Dermis microvascular lymphatic vessel endothelial cell (primary cell): Measurements from ENCODE around the gene RAVER1. TPM values are rescaled to one million over a fixed set of nuclear protein-coding genes. Genes with fewer than 3 reads are reported as not detected.

Source experiments
- DNase-seq, 2 donors: peaks; one replicate each; pipeline versions ENCODE4 v3.0.0 to v3.0.0-alpha.2; 2010; ENCODE audit warnings: low read depth in 2 of 2
- total RNA-seq: library from RNA; depleted of rRNA; stranded (reverse); fragments of >200 nt; gene quantifications from 2 replicates; pipeline ENCODE4 v1.2.1, GENCODE V29; 2014

The RAVER1 gene
- total RNA-seq, 1 donor from 2014 or later, result 5.4 TPM

GRCh38 chr19:10317857-10318462 lies 15.4 kb downstream of the RAVER1 start:
- no peak for DNase-seq

- DNase-seq, result no peak
Observed at GRCh38 chr19:10317045-10317856, 16.1 kb downstream of the RAVER1 start.

- no peak for DNase-seq
Observed at GRCh38 chr19:10316229-10317044, 16.9 kb downstream of the RAVER1 start.

- DNase-seq, result peak; percentile 65 to 81
Observed at GRCh38 chr19:10315335-10316214, 17.8 kb downstream of the RAVER1 start, which contains the start of gene FDX2. TSS of gene FDX2 (minus strand) at chr19:10316015. CDS start at chr19:10315996, 19 bp downstream.

GRCh38 chr19:10309423-10309822 lies 23.9 kb downstream of the RAVER1 start, which contains the start of gene ZGLP1:
TSS of gene ZGLP1 (minus strand) at chr19:10309815.
- no peak for DNase-seq

GRCh38 chr19:10306327-10306726 lies 27.0 kb downstream of the RAVER1 start:
- DNase-seq, result no peak

GRCh38 chr19:10305139-10305806 lies 28.1 kb downstream of the RAVER1 start:
- DNase-seq, result no peak

- DNase-seq, result no peak
Observed at GRCh38 chr19:10299545-10300458, 33.5 kb downstream of the RAVER1 start.

- DNase-seq, result no peak
Observed at GRCh38 chr19:10295847-10296591, 37.3 kb downstream of the RAVER1 start.

- peak in 1 of 2 donors; percentile 50 for DNase-seq
Observed at GRCh38 chr19:10295305-10295846, 38.0 kb downstream of the RAVER1 start.

GRCh38 chr19:10294368-10294697 lies 39.0 kb downstream of the RAVER1 start:
- no peak for DNase-seq

- DNase-seq, result no peak
Observed at GRCh38 chr19:10293637-10294367, 39.5 kb downstream of the RAVER1 start.

GRCh38 chr19:10292789-10293636 lies 40.3 kb downstream of the RAVER1 start:
- DNase-seq, result no peak

GRCh38 chr19:10292206-10292788 lies 41.0 kb downstream of the RAVER1 start:
- peak in 1 of 2 donors; percentile 57 for DNase-seq

GRCh38 chr19:10291554-10292205 lies 41.6 kb downstream of the RAVER1 start:
- DNase-seq, result no peak
